ENCODE results near the gene HTR5A. TPM values are rescaled to one million over a fixed set of nuclear protein-coding genes. Genes with fewer than 3 reads are reported as not detected.

HTR5A gene
- total RNA-seq, 2 experiments from 2014 or later: not detected

DNA sequence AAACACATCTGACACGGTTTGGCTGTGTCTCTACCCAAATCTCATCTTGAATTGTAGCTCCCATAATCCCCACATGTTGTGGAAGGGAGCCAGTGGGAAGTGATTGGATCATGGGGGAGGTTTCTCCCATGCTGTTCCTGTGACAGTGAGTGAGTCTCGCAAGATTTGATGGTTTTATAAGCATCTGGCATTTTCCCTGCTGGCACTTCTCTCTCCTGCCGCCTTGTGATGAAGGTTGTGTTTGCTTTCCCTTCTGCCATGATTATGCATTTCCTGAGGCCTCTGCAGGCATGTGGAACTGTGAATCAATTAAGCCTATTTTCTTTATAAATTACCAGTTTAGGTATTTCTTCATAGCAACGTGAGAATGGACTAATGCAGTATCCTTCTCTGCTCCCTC lies 5.9 kb upstream of the HTR5A start:
- TF ChIP-seq, protein P1, sequence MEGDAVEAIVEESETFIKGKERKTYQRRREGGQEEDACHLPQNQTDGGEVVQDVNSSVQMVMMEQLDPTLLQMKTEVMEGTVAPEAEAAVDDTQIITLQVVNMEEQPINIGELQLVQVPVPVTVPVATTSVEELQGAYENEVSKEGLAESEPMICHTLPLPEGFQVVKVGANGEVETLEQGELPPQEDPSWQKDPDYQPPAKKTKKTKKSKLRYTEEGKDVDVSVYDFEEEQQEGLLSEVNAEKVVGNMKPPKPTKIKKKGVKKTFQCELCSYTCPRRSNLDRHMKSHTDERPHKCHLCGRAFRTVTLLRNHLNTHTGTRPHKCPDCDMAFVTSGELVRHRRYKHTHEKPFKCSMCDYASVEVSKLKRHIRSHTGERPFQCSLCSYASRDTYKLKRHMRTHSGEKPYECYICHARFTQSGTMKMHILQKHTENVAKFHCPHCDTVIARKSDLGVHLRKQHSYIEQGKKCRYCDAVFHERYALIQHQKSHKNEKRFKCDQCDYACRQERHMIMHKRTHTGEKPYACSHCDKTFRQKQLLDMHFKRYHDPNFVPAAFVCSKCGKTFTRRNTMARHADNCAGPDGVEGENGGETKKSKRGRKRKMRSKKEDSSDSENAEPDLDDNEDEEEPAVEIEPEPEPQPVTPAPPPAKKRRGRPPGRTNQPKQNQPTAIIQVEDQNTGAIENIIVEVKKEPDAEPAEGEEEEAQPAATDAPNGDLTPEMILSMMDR (IDR thresholded peaks at IDR 0.05): no peak
- no peak overlapping the region for H3K4me3 ChIP-seq (ENCODE audit: low read length)
- no peak overlapping the region for H3K27ac Mint-ChIP-seq
- intact Hi-C loops (cut with DNase I, micrococcal nuclease): no loop called here
- H3K4me3 Mint-ChIP-seq: no peak overlapping the region
- no peaks in the 10 kb centered on the region for H3K4me1 Mint-ChIP-seq (ENCODE audit: low read depth)
- ChIA-PET CTCF (no interaction called here), POLR2A (no interaction called here)
- ATAC-seq (ENCODE audit: poor library complexity): no peak
- no peak for DNase-seq
- peaks cover 65% of the 10 kb centered on the region for H3K27me3 Mint-ChIP-seq
- no peaks in the 10 kb centered on the region for H3K4me1 ChIP-seq (ENCODE audit: insufficient read depth, low read length)
- H3K36me3 ChIP-seq (ENCODE audit: insufficient read depth, low read length): no peaks in the 10 kb centered on the region
- H3K36me3 Mint-ChIP-seq (ENCODE audit: low read depth): no peaks in the 10 kb centered on the region
- no peaks in the 10 kb centered on the region for H3K9me3 ChIP-seq (ENCODE audit: control insufficient read depth in 1 of 2, insufficient read depth in 1 of 2, low read length in 2 of 2)
- no peak overlapping the region for H3K27ac ChIP-seq (ENCODE audit: low read depth in 1 of 2, low read length in 2 of 2)
- peaks cover 0 to 6% of the 10 kb centered on the region in 2 experiments for H3K27me3 ChIP-seq (ENCODE audit: control insufficient read depth in 1 of 2, insufficient read depth in 2 of 2, low read length in 2 of 2)
- no peaks in the 10 kb centered on the region for H3K9me3 Mint-ChIP-seq

DNA sequence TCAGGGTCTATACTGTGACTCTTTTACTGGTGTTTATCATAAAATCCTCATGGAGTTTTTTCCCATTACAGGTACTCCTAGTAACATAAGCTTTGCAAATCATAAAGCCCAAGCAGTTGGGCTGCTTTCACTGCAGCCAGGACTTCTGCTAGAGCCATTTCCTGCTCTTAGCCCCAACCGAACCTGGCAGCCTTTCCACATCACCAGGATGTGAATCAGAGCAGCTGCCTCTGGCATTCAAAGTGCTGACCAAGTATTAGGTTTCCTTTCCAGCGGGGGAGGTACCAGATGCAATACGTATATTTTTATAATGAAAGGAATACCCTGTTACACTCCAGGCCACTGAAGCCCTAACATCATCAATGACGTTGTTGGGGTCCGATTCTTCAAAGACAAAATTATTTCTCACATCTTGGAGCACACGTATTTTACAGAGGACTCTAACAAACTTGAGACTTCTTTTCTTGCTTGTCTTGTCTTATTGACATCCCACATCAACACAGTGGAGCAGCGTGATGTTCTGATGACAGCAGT lies 3.6 kb upstream of the HTR5A start:
- no peak for DNase-seq
- intact Hi-C loops (cut with DNase I, micrococcal nuclease): loop anchor here in 1 of 2 experiments (5.0 kb wide), 1 partner anchor 231 kb away; the partner anchor contains the start of gene INSIG1
- H3K36me3 ChIP-seq (ENCODE audit: insufficient read depth, low read length): no peaks in the 10 kb centered on the region
- POLR2A ChIA-PET: no interaction called here
- H3K4me1 ChIP-seq (ENCODE audit: insufficient read depth, low read length): peaks cover 7% of the 10 kb centered on the region
- peaks cover 2% of the 10 kb centered on the region for H3K9me3 Mint-ChIP-seq
- TF ChIP-seq, protein P1 (IDR thresholded peaks at IDR 0.05): no peak
- peaks cover 0 to 18% of the 10 kb centered on the region in 2 experiments for H3K9me3 ChIP-seq (ENCODE audit: control insufficient read depth in 1 of 2, insufficient read depth in 1 of 2, low read length in 2 of 2)
- ATAC-seq (ENCODE audit: poor library complexity): no peak
- peaks cover 53% of the 10 kb centered on the region for H3K27me3 Mint-ChIP-seq
- no peak overlapping the region for H3K27ac ChIP-seq (ENCODE audit: low read depth in 1 of 2, low read length in 2 of 2)
- H3K27me3 ChIP-seq (ENCODE audit: control insufficient read depth in 1 of 2, insufficient read depth in 2 of 2, low read length in 2 of 2): peaks cover 8 to 14% of the 10 kb centered on the region in 2 experiments
- H3K4me3 Mint-ChIP-seq: no peak overlapping the region
- no peak overlapping the region for H3K27ac Mint-ChIP-seq
- H3K36me3 Mint-ChIP-seq (ENCODE audit: low read depth): no peaks in the 10 kb centered on the region
- no peaks in the 10 kb centered on the region for H3K4me1 Mint-ChIP-seq (ENCODE audit: low read depth)
- no peak overlapping the region for H3K4me3 ChIP-seq (ENCODE audit: low read length)
- CTCF ChIA-PET: no interaction called here

DNA sequence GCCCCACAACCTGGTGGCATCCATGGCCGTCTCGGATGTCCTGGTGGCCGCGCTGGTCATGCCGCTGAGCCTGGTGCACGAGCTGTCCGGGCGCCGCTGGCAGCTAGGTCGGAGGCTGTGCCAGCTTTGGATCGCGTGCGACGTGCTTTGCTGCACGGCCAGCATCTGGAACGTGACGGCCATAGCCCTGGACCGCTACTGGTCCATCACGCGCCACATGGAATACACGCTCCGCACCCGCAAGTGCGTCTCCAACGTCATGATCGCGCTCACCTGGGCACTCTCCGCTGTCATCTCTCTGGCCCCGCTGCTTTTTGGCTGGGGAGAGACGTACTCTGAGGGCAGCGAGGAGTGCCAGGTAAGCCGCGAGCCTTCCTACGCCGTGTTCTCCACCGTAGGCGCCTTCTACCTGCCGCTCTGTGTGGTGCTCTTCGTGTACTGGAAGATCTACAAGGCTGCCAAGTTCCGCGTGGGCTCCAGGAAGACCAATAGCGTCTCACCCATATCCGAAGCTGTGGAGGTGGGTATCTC lies 1.1 kb downstream of the HTR5A start:
- peaks cover 72% of the 10 kb centered on the region for H3K27me3 Mint-ChIP-seq

More for the DNA sequence above, 1.1 kb downstream of the HTR5A start:
- Mint-ChIP-seq H3K27ac (no peak overlapping the region), H3K4me3 (no peak overlapping the region), H3K4me1 (ENCODE audit: low read depth) (no peaks in the 10 kb centered on the region), H3K9me3 (peaks cover 2% of the 10 kb centered on the region), H3K36me3 (ENCODE audit: low read depth) (no peaks in the 10 kb centered on the region)
- POLR2A ChIA-PET: no interaction called here
- ATAC-seq (ENCODE audit: poor library complexity) (no peak), DNase-seq (no peak)
- Histone ChIP-seq H3K4me1 (ENCODE audit: insufficient read depth, low read length) (peaks cover 7% of the 10 kb centered on the region), H3K9me3 (ENCODE audit: control insufficient read depth in 1 of 2, insufficient read depth in 1 of 2, low read length in 2 of 2) (peaks cover 0 to 18% of the 10 kb centered on the region in 2 experiments), H3K36me3 (ENCODE audit: insufficient read depth, low read length) (no peaks in the 10 kb centered on the region), H3K27ac (ENCODE audit: low read depth in 1 of 2, low read length in 2 of 2) (no peak overlapping the region), H3K27me3 (ENCODE audit: control insufficient read depth in 1 of 2, insufficient read depth in 2 of 2, low read length in 2 of 2) (peaks cover 25 to 47% of the 10 kb centered on the region in 2 experiments), H3K4me3 (ENCODE audit: low read length) (no peak overlapping the region)
- intact Hi-C loops (cut with DNase I, micrococcal nuclease): no loop called here
- CTCF ChIA-PET: no interaction called here
- TF ChIP-seq, protein P1 (IDR thresholded peaks at IDR 0.05): no peak
